ENCODE data around the gene ZNF281.

Gene ZNF281, protein sequence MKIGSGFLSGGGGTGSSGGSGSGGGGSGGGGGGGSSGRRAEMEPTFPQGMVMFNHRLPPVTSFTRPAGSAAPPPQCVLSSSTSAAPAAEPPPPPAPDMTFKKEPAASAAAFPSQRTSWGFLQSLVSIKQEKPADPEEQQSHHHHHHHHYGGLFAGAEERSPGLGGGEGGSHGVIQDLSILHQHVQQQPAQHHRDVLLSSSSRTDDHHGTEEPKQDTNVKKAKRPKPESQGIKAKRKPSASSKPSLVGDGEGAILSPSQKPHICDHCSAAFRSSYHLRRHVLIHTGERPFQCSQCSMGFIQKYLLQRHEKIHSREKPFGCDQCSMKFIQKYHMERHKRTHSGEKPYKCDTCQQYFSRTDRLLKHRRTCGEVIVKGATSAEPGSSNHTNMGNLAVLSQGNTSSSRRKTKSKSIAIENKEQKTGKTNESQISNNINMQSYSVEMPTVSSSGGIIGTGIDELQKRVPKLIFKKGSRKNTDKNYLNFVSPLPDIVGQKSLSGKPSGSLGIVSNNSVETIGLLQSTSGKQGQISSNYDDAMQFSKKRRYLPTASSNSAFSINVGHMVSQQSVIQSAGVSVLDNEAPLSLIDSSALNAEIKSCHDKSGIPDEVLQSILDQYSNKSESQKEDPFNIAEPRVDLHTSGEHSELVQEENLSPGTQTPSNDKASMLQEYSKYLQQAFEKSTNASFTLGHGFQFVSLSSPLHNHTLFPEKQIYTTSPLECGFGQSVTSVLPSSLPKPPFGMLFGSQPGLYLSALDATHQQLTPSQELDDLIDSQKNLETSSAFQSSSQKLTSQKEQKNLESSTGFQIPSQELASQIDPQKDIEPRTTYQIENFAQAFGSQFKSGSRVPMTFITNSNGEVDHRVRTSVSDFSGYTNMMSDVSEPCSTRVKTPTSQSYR

DNA sequence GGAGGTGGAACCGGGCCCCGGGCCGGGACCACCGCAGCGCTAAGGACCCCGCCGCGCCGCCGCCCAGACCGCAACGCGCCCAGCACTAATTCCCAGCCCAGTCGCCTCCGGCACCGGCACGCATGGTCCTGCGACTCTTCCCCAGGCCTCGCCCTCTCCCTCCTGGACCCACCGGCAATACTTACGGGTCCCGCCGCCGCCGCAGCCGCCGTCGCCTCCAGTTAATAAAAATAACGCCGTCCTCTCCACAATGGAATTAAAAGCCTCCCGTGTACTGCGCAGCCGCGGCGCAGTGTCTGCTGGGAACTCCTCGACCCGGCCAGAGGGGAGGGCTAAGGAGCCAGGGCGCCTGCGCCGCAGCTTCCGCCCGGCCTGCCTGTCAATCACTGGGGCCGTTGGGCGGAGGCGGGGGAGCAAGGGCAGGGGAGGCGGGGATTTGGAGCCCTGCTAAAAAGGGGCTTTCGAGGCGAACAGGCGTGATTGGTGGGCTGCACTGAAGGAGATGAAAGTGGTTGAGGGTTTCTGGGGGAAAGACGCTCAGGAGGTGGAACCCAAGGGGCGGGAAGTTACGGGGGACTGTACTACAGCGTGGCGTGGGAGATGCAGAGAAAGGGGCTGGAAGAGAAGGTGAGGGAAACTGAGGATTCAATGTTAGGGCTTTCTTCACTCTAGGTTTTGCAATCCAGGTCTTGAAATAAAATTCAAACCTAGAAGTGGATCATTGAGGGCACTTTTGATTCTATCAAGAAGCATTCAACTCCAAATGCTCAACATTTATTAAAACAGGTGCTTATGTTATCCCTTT is at the start of gene ZNF281:
Gene ZNF281 (minus strand): TSS at position 276 of the 805 bp plus-strand sequence. CDS start 331 bp downstream, outside the sequence.
- peak within 1 kb of the TSS; percentile 89 for H3K27ac ChIP-seq
- TF ChIP-seq, protein P1, sequence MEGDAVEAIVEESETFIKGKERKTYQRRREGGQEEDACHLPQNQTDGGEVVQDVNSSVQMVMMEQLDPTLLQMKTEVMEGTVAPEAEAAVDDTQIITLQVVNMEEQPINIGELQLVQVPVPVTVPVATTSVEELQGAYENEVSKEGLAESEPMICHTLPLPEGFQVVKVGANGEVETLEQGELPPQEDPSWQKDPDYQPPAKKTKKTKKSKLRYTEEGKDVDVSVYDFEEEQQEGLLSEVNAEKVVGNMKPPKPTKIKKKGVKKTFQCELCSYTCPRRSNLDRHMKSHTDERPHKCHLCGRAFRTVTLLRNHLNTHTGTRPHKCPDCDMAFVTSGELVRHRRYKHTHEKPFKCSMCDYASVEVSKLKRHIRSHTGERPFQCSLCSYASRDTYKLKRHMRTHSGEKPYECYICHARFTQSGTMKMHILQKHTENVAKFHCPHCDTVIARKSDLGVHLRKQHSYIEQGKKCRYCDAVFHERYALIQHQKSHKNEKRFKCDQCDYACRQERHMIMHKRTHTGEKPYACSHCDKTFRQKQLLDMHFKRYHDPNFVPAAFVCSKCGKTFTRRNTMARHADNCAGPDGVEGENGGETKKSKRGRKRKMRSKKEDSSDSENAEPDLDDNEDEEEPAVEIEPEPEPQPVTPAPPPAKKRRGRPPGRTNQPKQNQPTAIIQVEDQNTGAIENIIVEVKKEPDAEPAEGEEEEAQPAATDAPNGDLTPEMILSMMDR (conservative IDR thresholded peaks at IDR 0.05): no peak

DNA sequence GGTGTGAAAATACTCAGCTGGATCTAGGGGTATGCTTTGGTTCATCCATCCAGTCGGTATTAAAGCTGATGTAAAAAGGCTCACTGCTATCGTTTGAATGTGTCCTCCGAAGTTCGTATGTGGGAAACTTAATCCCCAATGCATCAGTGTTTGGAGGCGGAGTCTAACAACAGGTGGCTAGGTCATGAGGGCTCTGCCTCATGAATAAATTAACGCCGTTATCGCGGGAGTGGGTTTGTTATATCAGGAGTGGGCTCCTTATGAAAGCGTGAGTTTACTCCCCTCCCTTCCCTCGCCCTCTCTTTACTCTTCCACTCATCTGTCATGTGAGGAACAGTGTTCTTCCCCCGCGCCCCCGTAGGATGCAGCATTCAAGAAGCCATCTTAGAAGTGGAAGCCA is 48.9 kb upstream of the ZNF281 start:
- TF ChIP-seq, protein P1 (conservative IDR thresholded peaks at IDR 0.05): no peak

DNA sequence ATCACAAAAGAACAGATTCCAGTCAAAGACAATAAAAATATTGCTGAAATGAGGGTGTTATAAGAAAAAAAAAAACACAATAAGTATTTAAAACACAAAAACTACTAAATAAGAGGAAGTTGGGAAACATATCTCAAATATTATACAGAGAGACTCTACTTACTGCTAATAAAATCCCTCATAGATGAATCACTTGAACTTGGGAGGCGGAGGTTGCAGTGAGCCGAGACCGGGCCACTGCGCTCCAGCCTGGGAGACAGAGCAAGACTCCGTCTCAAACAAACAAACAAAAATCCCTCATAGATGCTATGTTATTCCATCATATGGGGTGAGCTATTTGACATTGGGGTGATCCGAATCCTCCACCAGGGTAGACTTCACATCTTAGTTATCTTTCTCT is 48.0 kb upstream of the ZNF281 start:
- H3K27ac ChIP-seq: no peak overlapping the region
- TF ChIP-seq, protein P1 (conservative IDR thresholded peaks at IDR 0.05): no peak

More for the DNA sequence above, 48.9 kb upstream of the ZNF281 start:
- no peak overlapping the region for H3K27ac ChIP-seq

DNA sequence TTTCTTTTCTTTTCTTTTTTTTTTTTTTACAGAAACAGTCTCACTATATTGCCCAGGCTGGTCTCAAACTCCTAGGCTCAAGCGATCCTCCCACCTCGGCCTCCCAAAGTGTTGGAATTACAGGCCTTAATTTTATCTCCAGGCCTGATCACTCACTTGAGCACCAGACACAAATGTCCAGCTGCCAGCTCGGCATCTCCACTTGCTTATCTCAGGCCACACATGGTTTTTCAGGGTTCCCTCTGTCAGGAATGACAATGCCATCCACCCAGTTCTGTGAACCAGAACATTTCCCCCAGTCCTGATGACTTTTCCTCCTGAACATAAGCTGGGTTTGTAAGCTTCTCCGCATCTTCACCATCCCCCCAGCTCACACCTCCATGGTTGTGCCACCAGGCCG is 44.6 kb upstream of the ZNF281 start:
- H3K27ac ChIP-seq: no peak overlapping the region
- TF ChIP-seq, protein P1 (conservative IDR thresholded peaks at IDR 0.05): no peak

DNA sequence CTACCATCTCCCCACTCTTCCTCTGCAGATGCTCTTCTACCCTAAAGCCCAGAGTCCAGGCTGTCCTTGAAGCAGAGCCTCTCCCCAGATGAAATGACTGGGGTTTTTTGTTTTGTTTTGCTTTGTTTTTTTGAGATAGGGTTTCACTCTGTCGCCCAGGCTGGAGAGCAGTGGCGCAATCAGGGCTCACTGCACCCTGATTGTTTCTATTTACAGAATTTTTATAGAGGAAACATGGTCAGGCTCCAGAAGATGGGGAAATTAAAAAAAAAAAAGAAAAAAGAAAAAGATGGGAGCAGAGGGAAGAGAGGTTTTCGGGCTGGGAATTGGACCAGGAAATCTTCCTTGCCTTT is 43.7 kb upstream of the ZNF281 start:
- no peak overlapping the region for H3K27ac ChIP-seq
- TF ChIP-seq, protein P1 (conservative IDR thresholded peaks at IDR 0.05): no peak

DNA sequence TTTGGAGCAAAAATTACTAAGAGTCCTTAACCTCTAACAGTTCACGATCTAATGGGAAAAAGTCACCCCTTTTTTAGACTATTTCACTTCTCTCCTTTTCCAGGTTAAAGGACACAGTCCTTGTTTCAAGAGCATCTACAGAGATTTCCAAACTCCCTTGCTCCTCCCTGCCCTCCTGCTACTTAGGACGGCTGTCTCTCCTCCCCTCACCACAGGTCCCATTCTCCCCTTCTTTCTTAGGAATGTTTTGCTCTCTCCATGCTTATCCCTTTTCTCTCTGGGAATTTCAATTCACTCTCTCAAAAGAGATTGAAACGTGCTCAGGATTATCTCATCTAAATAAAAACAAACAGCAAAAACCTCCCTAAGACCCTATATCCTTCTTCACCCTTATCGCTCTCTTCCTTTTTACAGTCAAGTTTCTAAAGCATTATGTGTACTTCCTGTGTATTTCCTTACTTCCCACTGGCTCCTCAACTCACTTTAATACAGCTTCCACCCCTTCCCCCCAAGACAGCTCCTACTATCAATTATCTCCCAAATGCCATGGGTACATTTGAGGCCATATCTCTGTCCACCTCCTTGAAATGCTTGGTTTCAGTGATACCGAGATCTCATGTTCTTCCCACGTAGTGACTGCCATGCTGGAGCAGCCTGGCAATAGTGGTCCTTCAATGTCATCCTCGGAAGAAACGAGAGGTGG is 43.2 kb upstream of the ZNF281 start:
- TF ChIP-seq, protein P1 (conservative IDR thresholded peaks at IDR 0.05): no peak
- no peak overlapping the region for H3K27ac ChIP-seq

Measured in VCaP (cell line).